ENCODE measurements around the gene OTUD3. TPM values are rescaled to one million over a fixed set of nuclear protein-coding genes. Genes with fewer than 3 reads are reported as not detected.

OTUD3 gene
- total RNA-seq, 1 experiment from 2014 or later = 3.5 TPM

- DNase-seq (ENCODE audit: low read depth) = no peak
Measured at GRCh38 chr1:19946971-19947370, 64.8 kb downstream of the OTUD3 start.

DNA sequence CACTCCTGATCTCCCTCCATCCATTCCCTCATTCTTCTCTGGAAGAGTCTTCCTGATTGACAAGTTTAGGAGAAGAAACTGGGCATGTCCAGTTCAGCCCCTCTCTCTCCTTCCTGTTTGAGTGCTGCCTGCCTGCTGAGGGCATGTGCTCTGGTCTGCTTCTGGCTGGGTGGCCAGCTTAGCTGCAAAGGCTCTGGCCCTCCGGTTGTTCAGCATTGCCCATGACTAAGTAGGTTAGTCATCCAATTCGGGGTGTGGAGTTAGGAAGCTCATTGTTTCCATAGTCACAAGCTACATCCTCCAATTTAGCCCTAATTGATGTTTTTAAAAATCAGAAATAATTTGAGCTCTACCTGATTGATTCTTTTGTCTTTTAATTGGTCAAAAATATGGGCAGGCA is 66.8 kb downstream of the OTUD3 start:
- DNase-seq (ENCODE audit: low read depth) = peak; percentile 87

GRCh38 chr1:19954059-19954458 is 71.9 kb downstream of the OTUD3 start:
- no peak for DNase-seq (ENCODE audit: low read depth)

- no peak for DNase-seq (ENCODE audit: low read depth)
Measured at GRCh38 chr1:19955534-19956170, 73.5 kb downstream of the OTUD3 start.

DNA sequence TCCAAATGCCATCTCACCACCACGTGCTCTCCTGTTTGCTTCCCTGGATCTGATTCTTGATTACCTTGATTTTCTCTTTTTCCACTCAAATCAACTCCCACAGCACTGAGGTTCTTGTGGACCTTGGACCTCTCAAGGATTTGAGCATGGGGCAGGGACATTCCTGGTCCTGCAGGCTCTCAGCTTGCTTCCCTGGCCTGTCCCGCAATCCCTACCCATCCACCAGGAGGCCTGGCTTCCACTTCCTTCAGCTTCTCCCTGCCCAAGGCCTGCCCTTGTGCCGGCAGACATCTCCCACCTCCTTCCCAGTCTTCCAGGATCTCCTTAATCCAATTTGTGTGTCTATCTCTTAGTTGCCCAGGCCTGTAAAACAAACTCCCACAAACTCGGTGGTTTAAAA is 75.6 kb downstream of the OTUD3 start:
- no peak for DNase-seq (ENCODE audit: low read depth)

DNA sequence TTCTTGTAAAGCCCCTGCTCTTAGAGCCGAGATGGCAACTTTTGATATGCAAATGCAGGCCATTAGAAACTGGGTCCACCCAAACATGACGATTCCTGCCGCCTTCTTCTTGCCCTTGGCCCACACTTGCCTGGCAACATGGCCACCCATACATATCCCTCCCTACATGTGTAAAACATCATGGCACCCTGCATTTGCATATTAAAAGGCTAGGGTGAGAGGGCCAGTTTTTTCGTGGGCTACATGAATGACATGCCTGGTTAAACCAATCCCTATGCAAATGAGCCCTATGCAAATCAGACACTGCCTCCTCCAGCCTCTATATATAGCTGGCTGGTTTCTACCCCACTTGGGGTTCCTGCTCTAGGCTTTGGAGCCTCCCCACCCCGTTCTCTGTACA is 78.4 kb downstream of the OTUD3 start:
- DNase-seq (ENCODE audit: low read depth) = no peak

Other genes with a start within 250 kb of the OTUD3 start
- 30.7 and 36.9 TPM in 2 replicates for gene NBL1, start 238.1 kb upstream of the OTUD3 start, total RNA-seq (2014; rRNA removed; shearing (Covaris generic))
- not detected in 2 replicates for gene HTR6, start 217.5 kb upstream of the OTUD3 start, total RNA-seq (2014; rRNA removed; shearing (Covaris generic))
- 25.0 and 39.8 TPM in 2 replicates for gene TMCO4, start 82.5 kb upstream of the OTUD3 start, total RNA-seq (2014; rRNA removed; shearing (Covaris generic))
- gene RNF186, start 67.1 kb upstream of the OTUD3 start, total RNA-seq (2014; rRNA removed; shearing (Covaris generic)) = not detected in 2 replicates
- not detected in 2 replicates for gene PLA2G2E, start 41.2 kb downstream of the OTUD3 start, total RNA-seq (2014; rRNA removed; shearing (Covaris generic))
- gene PLA2G2A, start 97.2 kb downstream of the OTUD3 start, total RNA-seq (2014; rRNA removed; shearing (Covaris generic)) = not detected in 2 replicates
- 0.84 and 2.1 TPM in 2 replicates for gene PLA2G5, start 187.8 kb downstream of the OTUD3 start, total RNA-seq (2014; rRNA removed; shearing (Covaris generic))
- not detected in 2 replicates for gene PLA2G2D, start 237.1 kb downstream of the OTUD3 start, total RNA-seq (2014; rRNA removed; shearing (Covaris generic))

Data from M059J (cell line).